Peyer's patch (tissue), 4 donors: ENCODE data around the gene FXR2. TPM values are rescaled to one million over a fixed set of nuclear protein-coding genes. Genes with fewer than 3 reads are reported as not detected.

Source experiments
- DNase-seq, 3 donors: peaks; one replicate each; pipeline ENCODE4 v3.0.0-alpha.2; 2017 to 2019
- H3K27ac ChIP-seq, 4 donors: fragments of 200-600 bp; sonication (generic); one replicate each; pipeline ENCODE4 v1.5.1; 2016 to 2019
- H3K27me3 ChIP-seq, 2 donors: fragments of 200-600 bp; sonication (generic); one replicate each; pipeline ENCODE4 v1.5.1; 2019
- H3K36me3 ChIP-seq, 3 donors: fragments of 200-600 bp; sonication (generic); one replicate each; pipeline ENCODE4 v1.5.1; 2016 to 2019
- H3K4me1 ChIP-seq, 4 donors: fragments of 200-600 bp; sonication (generic); one replicate each; pipeline ENCODE4 v1.5.1; 2016 to 2019
- H3K4me3 ChIP-seq, 4 donors: fragments of 200-600 bp; sonication (generic); 1 replicate in 3 of 4; 2 replicates in 1 of 4; pipeline ENCODE4 v1.5.1; 2016 to 2019; ENCODE audit warnings: mild to moderate bottlenecking in 1 of 4
- H3K9me3 ChIP-seq, 4 donors: fragments of 200-600 bp; sonication (generic); one replicate each; pipeline ENCODE4 v1.5.1; 2016 to 2019; ENCODE audit warnings: mild to moderate bottlenecking in 1 of 4
- POLR2A ChIP-seq, 2 donors: fragments of 450-650 bp; IDR thresholded peaks; one replicate each; pipeline ENCODE4 v1.5.1; 2017; ENCODE audit warnings: antibody characterized with exemption in 2 of 2, mild to moderate bottlenecking in 2 of 2, moderate library complexity in 2 of 2
- total RNA-seq, 4 donors: library from RNA; depleted of rRNA; stranded (reverse); fragments of >200 nt; gene quantifications; one replicate each; pipeline ENCODE4 v1.1.0, GENCODE V29; 2016
- TF ChIP-seq, protein P1 (sequence below), 6 experiments: fragments of 450-650 bp in 4 of 6; fragments of 200-600 bp in 2 of 6; sonication (generic) in 1 of 6; IDR thresholded peaks; one replicate each; pipeline ENCODE4 v1.5.1; 2017 to 2019; ENCODE audit warnings: antibody characterized with exemption in 6 of 6, mild to moderate bottlenecking in 3 of 6, moderate library complexity in 1 of 6

FXR2 gene
- total RNA-seq, 4 donors from 2014 or later = 28.8 to 38.1 (median 30.4) TPM

DNA sequence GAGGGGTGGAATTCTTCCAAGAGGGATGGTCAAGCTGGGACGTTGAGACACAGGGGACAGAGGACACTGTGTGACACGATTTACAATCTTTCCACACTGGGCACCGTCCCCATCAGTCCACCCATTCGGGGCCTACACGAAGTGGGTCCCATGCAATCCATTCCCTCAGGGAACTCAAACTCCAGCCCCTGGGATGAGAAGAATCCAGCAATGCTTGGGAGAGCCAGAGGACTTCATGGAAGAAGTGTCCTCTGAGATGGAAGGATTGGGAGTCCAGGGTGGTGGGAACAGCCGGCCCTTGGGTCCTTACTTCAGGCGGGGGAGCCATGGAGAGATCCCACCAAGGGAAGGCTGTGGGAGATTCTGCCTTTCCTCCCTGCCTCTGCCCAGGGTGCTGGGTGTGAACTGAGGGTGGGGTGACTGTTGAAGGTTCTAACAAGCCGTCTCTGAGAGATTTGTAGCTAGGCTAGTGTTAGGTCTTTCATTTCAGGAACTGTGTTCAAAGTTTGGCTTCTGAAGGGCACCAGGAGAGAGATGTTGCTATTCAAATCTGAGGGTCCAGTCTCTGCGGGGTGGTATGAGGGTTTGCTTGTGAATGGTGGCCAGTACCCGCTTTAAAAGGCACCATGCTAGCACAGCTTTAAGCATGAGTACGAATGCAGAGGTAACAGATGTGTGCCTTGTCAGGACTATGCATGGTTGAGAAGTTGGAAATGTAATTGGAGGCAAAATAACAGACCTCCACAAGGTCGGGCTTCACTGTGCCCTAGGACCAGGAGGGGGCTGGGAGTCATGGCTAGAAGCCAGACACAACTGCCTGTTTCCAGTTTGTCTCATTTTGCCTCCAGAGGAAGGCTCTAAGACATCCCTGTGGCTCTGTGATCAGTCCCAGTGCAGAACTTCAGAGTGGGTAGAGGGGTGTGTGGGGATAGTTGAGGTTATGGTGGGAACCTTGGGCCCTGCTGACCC lies 38.0 kb upstream of the FXR2 start:
- Histone ChIP-seq H3K27me3 (peaks cover 0 to 23% of the 10 kb centered on the region in 2 donors), H3K4me3 (no peak overlapping the region), H3K4me1 (peaks cover 0 to 20% (median 12%) of the 10 kb centered on the region in 4 donors), H3K27ac (no peak overlapping the region), H3K36me3 (no peaks in the 10 kb centered on the region), H3K9me3 (no peaks in the 10 kb centered on the region)
- TF ChIP-seq, protein P1, sequence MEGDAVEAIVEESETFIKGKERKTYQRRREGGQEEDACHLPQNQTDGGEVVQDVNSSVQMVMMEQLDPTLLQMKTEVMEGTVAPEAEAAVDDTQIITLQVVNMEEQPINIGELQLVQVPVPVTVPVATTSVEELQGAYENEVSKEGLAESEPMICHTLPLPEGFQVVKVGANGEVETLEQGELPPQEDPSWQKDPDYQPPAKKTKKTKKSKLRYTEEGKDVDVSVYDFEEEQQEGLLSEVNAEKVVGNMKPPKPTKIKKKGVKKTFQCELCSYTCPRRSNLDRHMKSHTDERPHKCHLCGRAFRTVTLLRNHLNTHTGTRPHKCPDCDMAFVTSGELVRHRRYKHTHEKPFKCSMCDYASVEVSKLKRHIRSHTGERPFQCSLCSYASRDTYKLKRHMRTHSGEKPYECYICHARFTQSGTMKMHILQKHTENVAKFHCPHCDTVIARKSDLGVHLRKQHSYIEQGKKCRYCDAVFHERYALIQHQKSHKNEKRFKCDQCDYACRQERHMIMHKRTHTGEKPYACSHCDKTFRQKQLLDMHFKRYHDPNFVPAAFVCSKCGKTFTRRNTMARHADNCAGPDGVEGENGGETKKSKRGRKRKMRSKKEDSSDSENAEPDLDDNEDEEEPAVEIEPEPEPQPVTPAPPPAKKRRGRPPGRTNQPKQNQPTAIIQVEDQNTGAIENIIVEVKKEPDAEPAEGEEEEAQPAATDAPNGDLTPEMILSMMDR (IDR thresholded peaks at IDR 0.05) = no peak
- no peak for TF ChIP-seq POLR2A (IDR thresholded peaks at IDR 0.05)
- DNase-seq = no peak

- Histone ChIP-seq H3K36me3 (no peaks in the 10 kb centered on the region), H3K4me3 (peak overlapping the region; percentile 39 to 59 (median 56)), H3K27ac (peak overlapping the region in 3 of 4 donors; percentile 26 to 46 (median 39)), H3K27me3 (peaks cover 0 to 23% of the 10 kb centered on the region in 2 donors), H3K9me3 (no peaks in the 10 kb centered on the region), H3K4me1 (peaks cover 0 to 20% (median 12%) of the 10 kb centered on the region in 4 donors)
- no peak for DNase-seq
- TF ChIP-seq POLR2A (IDR thresholded peaks at IDR 0.05) = no peak
- TF ChIP-seq, protein P1 (IDR thresholded peaks at IDR 0.05) = no peak
Observed at GRCh38 chr17:7651665-7652387, 37.1 kb upstream of the FXR2 start.

DNA sequence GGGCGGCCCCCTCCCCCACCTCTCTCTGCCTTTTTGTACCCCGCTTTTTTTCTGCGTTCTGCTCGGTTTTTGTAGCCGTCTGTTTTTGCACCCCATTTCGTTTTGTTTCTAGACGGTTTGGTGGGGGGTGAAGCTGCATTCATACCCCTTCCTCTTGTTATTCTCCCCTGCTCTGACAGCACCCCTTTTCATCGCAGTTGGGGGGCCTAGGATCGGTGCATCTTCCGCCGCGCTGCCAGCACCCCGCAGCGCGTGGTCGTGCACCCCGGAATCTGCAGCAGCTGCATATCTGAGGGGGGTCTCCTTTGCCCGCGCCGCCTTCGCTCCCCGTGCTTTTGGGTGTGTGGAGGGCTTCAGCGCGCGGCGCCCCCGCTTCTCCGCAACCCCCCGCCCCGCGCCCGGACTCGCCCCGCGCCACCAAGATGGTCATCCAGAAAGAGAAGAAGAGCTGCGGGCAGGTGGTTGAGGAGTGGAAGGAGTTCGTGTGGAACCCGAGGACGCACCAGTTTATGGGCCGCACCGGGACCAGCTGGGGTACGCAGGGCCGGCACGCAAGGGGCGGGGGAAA lies 36.5 kb upstream of the FXR2 start:
- DNase-seq = no peak
- Histone ChIP-seq H3K36me3 (no peaks in the 10 kb centered on the region), H3K9me3 (no peaks in the 10 kb centered on the region), H3K27me3 (peaks cover 0 to 23% of the 10 kb centered on the region in 2 donors), H3K4me1 (peaks cover 0 to 20% (median 12%) of the 10 kb centered on the region in 4 donors), H3K4me3 (peak overlapping the region; percentile 39 to 59 (median 56)), H3K27ac (peak overlapping the region in 3 of 4 donors; percentile 26 to 46 (median 39))
- TF ChIP-seq POLR2A (IDR thresholded peaks at IDR 0.05) = no peak
- TF ChIP-seq, protein P1 (IDR thresholded peaks at IDR 0.05) = no peak

DNA sequence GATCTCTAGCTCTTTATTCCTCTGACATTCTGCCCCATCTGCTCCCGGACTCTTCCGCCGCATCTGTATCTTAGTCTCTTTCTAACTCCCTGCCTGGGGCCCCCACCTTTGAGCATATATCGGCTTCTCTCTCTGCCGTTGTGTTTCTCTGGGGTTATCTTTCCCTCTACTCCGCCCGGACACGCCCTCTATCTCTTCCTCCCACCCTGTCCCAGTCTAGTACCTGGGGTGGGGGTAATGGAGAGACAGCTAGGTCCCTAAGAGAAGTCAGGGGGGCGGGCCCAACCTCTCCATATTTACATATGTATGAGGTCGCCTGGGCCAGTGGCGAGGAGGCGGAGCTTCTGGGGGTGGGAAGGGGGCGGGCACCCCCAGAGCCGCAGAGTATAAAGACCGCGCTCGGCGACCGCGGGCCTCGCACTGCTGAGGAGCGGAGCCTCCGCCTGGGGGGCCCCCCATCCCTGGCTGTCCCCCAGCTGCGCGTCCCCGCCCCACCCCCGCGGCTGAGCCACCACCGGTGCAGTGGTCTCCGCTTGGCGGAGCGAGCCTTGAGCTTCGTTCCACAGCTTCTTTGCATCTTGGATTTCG lies 35.9 kb upstream of the FXR2 start, which contains the start of gene ATP1B2:
ATP1B2 (plus strand) TSS at position 418 of the 588 bp plus-strand sequence. CDS start 593 bp downstream, outside the sequence.
- Histone ChIP-seq H3K4me3 (peak within 1 kb of the TSS; percentile 39 to 59 (median 56)), H3K27ac (peak within 1 kb of the TSS in 3 of 4 donors; percentile 26 to 46 (median 39)), H3K27me3 (peaks cover 0 to 23% of the 10 kb centered on the region in 2 donors), H3K4me1 (peaks cover 0 to 20% (median 12%) of the 10 kb centered on the region in 4 donors), H3K36me3 (no peaks in the 10 kb centered on the region), H3K9me3 (no peaks in the 10 kb centered on the region)
- DNase-seq = peak; percentile 74 to 90 (median 80)
- no peak for TF ChIP-seq POLR2A (IDR thresholded peaks at IDR 0.05)
- TF ChIP-seq, protein P1 (IDR thresholded peaks at IDR 0.05) = no peak

- no peaks in the 10 kb centered on the region for H3K9me3 ChIP-seq
- no peak for DNase-seq
- H3K27ac ChIP-seq = no peak overlapping the region
Observed at GRCh38 chr17:7647018-7647417, 32.3 kb upstream of the FXR2 start.

More at GRCh38 chr17:7647018-7647417, 32.3 kb upstream of the FXR2 start:
- no peaks in the 10 kb centered on the region for H3K36me3 ChIP-seq
- peaks cover 0 to 20% (median 12%) of the 10 kb centered on the region in 4 donors for H3K4me1 ChIP-seq
- no peak for TF ChIP-seq POLR2A (IDR thresholded peaks at IDR 0.05)
- TF ChIP-seq, protein P1 (IDR thresholded peaks at IDR 0.05) = no peak
- peaks cover 0 to 23% of the 10 kb centered on the region in 2 donors for H3K27me3 ChIP-seq
- no peak overlapping the region for H3K4me3 ChIP-seq
